Upper lobe of left lung (tissue), 4 donors: Measurements from ENCODE around the gene RPL31.

Experiments
- CTCF ChIP-seq, 6 experiments: fragments of 450-650 bp in 4 of 6; fragments of 200-600 bp in 2 of 6; sonication (generic) in 2 of 6; IDR thresholded peaks; one replicate each; pipeline ENCODE4 v1.5.1; 2016 to 2019; ENCODE audit warnings: antibody characterized with exemption in 6 of 6
- EP300 ChIP-seq, 4 donors: sonication (generic); formaldehyde crosslinking; IDR thresholded peaks; one replicate each; pipeline ENCODE4 v1.5.1; 2017; ENCODE audit warnings: antibody characterized with exemption in 4 of 4, control low read depth in 2 of 4
- POLR2A ChIP-seq, 4 donors: fragments of 450-650 bp; IDR thresholded peaks; one replicate each; pipeline ENCODE4 v1.5.1; 2016 to 2017; ENCODE audit warnings: antibody characterized with exemption in 4 of 4, mild to moderate bottlenecking in 2 of 4
- POLR2AphosphoS5 ChIP-seq, 2 donors: sonication (generic); formaldehyde crosslinking; IDR thresholded peaks; one replicate each; pipeline ENCODE4 v1.5.1; 2017; ENCODE audit warnings: antibody characterized with exemption in 2 of 2

GRCh38 chr2:101045330-101045729 is 43.2 kb downstream of the RPL31 start:
- no peak for TF ChIP-seq CTCF (IDR thresholded peaks at IDR 0.05)
- TF ChIP-seq POLR2A (IDR thresholded peaks at IDR 0.05) = no peak
- no peak for TF ChIP-seq POLR2AphosphoS5 (IDR thresholded peaks at IDR 0.05)
- no peak for TF ChIP-seq EP300 (IDR thresholded peaks at IDR 0.05)
